Measurements from ENCODE around the gene INSYN2B.
"Not testable (repeated sequence)": the region's sequence is repeated elsewhere in the genome, so short reads cannot be mapped to it uniquely, and the experiment has no call there.

The INSYN2B gene

DNA sequence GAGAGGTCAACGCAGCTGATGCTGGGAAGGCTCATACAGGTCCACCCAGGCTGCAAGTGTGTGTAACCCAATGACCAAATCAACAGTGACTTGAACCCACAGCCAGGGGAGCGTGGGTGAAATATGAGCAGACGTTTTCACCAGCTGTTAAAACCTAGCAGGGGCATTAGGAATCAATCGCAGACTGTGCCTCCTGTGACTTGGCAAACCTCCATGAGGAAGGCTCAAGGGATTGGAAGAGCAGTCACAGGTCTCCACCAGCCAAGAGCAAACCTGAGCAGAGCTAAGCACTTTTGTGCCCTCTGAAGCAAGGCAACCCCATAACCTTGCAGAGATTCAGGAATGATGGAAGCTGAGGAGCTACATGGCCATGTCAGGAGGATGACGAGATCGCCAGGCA lies 25.5 kb downstream of the INSYN2B start:
- H4K20me1 ChIP-seq (ENCODE audit: insufficient read depth, low read length) = no peaks in the 10 kb centered on the region
- no peaks in the 10 kb centered on the region for H3K36me3 ChIP-seq (replicated peaks; ENCODE audit: insufficient read depth, low read length)
- H3K4me3 ChIP-seq (ENCODE audit: low read length) = no peak overlapping the region
- H3K9me2 ChIP-seq (replicated peaks; ENCODE audit: insufficient read depth, low read length) = no peaks in the 10 kb centered on the region
- no peak overlapping the region for H2AFZ ChIP-seq (ENCODE audit: low read length)
- H3K9ac ChIP-seq (ENCODE audit: low read length) = no peak overlapping the region
- H3K79me2 ChIP-seq (ENCODE audit: low read length) = no peaks in the 10 kb centered on the region
- no peaks in the 10 kb centered on the region for H3K27me3 ChIP-seq (replicated peaks; ENCODE audit: insufficient read depth, low read length)
- no peak overlapping the region for H3K27ac ChIP-seq (ENCODE audit: low read length)
- TF ChIP-seq, protein P1, sequence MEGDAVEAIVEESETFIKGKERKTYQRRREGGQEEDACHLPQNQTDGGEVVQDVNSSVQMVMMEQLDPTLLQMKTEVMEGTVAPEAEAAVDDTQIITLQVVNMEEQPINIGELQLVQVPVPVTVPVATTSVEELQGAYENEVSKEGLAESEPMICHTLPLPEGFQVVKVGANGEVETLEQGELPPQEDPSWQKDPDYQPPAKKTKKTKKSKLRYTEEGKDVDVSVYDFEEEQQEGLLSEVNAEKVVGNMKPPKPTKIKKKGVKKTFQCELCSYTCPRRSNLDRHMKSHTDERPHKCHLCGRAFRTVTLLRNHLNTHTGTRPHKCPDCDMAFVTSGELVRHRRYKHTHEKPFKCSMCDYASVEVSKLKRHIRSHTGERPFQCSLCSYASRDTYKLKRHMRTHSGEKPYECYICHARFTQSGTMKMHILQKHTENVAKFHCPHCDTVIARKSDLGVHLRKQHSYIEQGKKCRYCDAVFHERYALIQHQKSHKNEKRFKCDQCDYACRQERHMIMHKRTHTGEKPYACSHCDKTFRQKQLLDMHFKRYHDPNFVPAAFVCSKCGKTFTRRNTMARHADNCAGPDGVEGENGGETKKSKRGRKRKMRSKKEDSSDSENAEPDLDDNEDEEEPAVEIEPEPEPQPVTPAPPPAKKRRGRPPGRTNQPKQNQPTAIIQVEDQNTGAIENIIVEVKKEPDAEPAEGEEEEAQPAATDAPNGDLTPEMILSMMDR (IDR thresholded peaks at IDR 0.05; ENCODE audit: low read length) = no peak
- no peak for TF ChIP-seq EZH2 (optimal IDR thresholded peaks at IDR 0.05; ENCODE audit: low read depth, low read length)
- H3K9me3 ChIP-seq (replicated peaks; ENCODE audit: insufficient read depth, low read length) = no peaks in the 10 kb centered on the region
- DNase-seq = no peak
- H3K4me2 ChIP-seq (ENCODE audit: low read depth, low read length) = no peak overlapping the region
- H3F3A ChIP-seq (ENCODE audit: insufficient read depth, low read length) = no peaks in the 10 kb centered on the region
- H3K4me1 ChIP-seq (ENCODE audit: low read length) = no peaks in the 10 kb centered on the region

DNA sequence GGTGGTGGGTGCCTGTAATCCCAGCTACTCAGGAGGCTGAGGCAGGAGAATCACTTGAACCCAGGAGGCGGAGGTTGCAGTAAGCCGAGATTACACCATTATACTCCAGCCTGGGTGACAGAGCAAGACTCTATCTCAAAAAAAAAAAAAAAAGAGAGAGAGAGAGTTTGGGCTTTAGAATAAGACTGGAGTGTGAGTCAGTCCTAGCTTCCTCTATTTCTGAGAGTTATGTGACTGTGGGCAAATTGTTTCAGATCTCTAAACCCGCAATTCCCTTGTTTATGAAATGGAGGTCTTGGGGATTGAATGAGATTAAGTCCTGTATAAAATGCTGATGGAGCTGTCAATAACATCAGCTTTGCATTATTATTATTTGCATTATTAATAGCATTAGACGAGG lies 27.1 kb downstream of the INSYN2B start:
- not testable (repeated sequence) for H3K9me2 ChIP-seq (replicated peaks; ENCODE audit: insufficient read depth, low read length); H2AFZ ChIP-seq (ENCODE audit: low read length); H3K36me3 ChIP-seq (replicated peaks; ENCODE audit: insufficient read depth, low read length); DNase-seq; H3K79me2 ChIP-seq (ENCODE audit: low read length); H3K4me3 ChIP-seq (ENCODE audit: low read length); H3K27me3 ChIP-seq (replicated peaks; ENCODE audit: insufficient read depth, low read length); H3K27ac ChIP-seq (ENCODE audit: low read length); H3K4me2 ChIP-seq (ENCODE audit: low read depth, low read length); H3K9ac ChIP-seq (ENCODE audit: low read length); H3F3A ChIP-seq (ENCODE audit: insufficient read depth, low read length); H4K20me1 ChIP-seq (ENCODE audit: insufficient read depth, low read length); H3K9me3 ChIP-seq (replicated peaks; ENCODE audit: insufficient read depth, low read length); H3K4me1 ChIP-seq (ENCODE audit: low read length)

DNA sequence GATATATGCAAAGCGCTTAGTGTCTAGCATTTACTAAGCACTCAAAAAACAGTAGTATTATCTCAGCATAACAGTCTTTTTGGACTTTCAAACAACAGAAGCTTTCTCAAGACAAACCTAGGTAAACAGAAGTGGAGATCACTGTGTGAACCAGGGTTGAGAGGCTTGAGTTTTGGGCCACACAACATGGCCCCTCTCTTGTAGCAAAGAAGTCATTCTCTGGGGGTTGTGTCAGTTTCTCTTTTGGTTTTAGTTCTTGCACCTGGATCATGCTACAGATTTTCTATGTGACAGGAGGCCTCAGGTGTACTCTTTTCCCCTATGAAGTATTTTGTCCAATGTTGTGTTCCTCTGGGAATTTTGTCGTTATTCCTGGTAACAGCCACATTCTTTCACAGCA lies 30.0 kb downstream of the INSYN2B start:
- Histone ChIP-seq H4K20me1 (ENCODE audit: insufficient read depth, low read length) (no peaks in the 10 kb centered on the region), H3K9me2 (replicated peaks; ENCODE audit: insufficient read depth, low read length) (no peaks in the 10 kb centered on the region), H2AFZ (ENCODE audit: low read length) (no peak overlapping the region), H3K27me3 (replicated peaks; ENCODE audit: insufficient read depth, low read length) (no peaks in the 10 kb centered on the region), H3K4me1 (ENCODE audit: low read length) (no peaks in the 10 kb centered on the region), H3F3A (ENCODE audit: insufficient read depth, low read length) (no peaks in the 10 kb centered on the region), H3K27ac (ENCODE audit: low read length) (no peak overlapping the region), H3K9ac (ENCODE audit: low read length) (no peak overlapping the region), H3K79me2 (ENCODE audit: low read length) (no peaks in the 10 kb centered on the region), H3K9me3 (replicated peaks; ENCODE audit: insufficient read depth, low read length) (no peaks in the 10 kb centered on the region), H3K4me3 (ENCODE audit: low read length) (no peak overlapping the region), H3K4me2 (ENCODE audit: low read depth, low read length) (no peak overlapping the region), H3K36me3 (replicated peaks; ENCODE audit: insufficient read depth, low read length) (no peaks in the 10 kb centered on the region)
- no peak for DNase-seq
- TF ChIP-seq EZH2 (optimal IDR thresholded peaks at IDR 0.05; ENCODE audit: low read depth, low read length) = no peak
- TF ChIP-seq, protein P1 (IDR thresholded peaks at IDR 0.05; ENCODE audit: low read length) = no peak
- TF ChIP-seq EZH2phosphoT487 (IDR thresholded peaks at IDR 0.05; ENCODE audit: low read length) = no peak

DNA sequence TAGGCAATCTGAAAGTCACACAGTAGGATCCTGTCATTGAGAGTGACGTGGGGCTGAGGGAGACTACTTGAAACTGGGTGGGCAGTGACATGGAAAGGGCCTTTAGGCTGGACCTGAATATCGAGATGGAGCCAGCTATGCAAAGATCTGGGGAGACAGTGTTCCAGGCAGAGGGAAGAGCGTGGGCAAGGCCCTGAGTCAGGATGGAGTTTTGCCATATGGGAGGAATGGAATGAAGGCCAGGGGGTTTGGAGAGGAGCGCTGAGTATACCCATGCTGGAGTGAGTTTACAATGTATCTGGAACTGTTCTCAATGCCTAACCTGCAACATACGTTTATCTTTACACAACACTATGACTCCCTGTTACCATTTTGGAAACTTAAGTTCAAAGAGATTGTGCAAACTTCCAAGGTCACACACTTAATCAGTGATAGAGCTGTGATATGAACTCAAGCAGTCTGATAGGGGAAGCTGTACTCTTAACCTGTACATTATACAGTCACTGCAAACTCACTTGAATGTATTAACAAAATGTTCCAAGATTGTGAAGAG lies 33.5 kb downstream of the INSYN2B start:
- Histone ChIP-seq H3K9ac (ENCODE audit: low read length) (no peak overlapping the region), H3K9me2 (replicated peaks; ENCODE audit: insufficient read depth, low read length) (no peaks in the 10 kb centered on the region), H3K9me3 (replicated peaks; ENCODE audit: insufficient read depth, low read length) (no peaks in the 10 kb centered on the region), H3F3A (ENCODE audit: insufficient read depth, low read length) (no peaks in the 10 kb centered on the region), H3K36me3 (replicated peaks; ENCODE audit: insufficient read depth, low read length) (no peaks in the 10 kb centered on the region), H3K27me3 (replicated peaks; ENCODE audit: insufficient read depth, low read length) (no peaks in the 10 kb centered on the region), H3K79me2 (ENCODE audit: low read length) (no peaks in the 10 kb centered on the region), H2AFZ (ENCODE audit: low read length) (no peak overlapping the region), H3K4me2 (ENCODE audit: low read depth, low read length) (no peak overlapping the region), H3K4me3 (ENCODE audit: low read length) (no peak overlapping the region), H3K4me1 (ENCODE audit: low read length) (no peaks in the 10 kb centered on the region), H3K27ac (ENCODE audit: low read length) (no peak overlapping the region), H4K20me1 (ENCODE audit: insufficient read depth, low read length) (no peaks in the 10 kb centered on the region)
- TF ChIP-seq EZH2 (optimal IDR thresholded peaks at IDR 0.05; ENCODE audit: low read depth, low read length) (no peak), EZH2phosphoT487 (IDR thresholded peaks at IDR 0.05; ENCODE audit: low read length) (no peak)
- TF ChIP-seq, protein P1 (IDR thresholded peaks at IDR 0.05; ENCODE audit: low read length) = no peak
- no peak for DNase-seq
